Breast epithelium (tissue), 3 donors: ENCODE measurements around the gene PCYT2.

Experiments
- POLR2A ChIP-seq: fragments of 450-650 bp; IDR thresholded peaks from one replicate; pipeline ENCODE4 v1.6.1; 2016; ENCODE audit warnings: antibody characterized with exemption, mild to moderate bottlenecking, moderate library complexity
- TF ChIP-seq, protein P1 (sequence below), 3 donors: fragments of 450-650 bp; IDR thresholded peaks; one replicate each; pipeline ENCODE4 v1.5.1; 2016 to 2017; ENCODE audit warnings: antibody characterized with exemption in 3 of 3, mild to moderate bottlenecking in 3 of 3, moderate library complexity in 3 of 3

DNA sequence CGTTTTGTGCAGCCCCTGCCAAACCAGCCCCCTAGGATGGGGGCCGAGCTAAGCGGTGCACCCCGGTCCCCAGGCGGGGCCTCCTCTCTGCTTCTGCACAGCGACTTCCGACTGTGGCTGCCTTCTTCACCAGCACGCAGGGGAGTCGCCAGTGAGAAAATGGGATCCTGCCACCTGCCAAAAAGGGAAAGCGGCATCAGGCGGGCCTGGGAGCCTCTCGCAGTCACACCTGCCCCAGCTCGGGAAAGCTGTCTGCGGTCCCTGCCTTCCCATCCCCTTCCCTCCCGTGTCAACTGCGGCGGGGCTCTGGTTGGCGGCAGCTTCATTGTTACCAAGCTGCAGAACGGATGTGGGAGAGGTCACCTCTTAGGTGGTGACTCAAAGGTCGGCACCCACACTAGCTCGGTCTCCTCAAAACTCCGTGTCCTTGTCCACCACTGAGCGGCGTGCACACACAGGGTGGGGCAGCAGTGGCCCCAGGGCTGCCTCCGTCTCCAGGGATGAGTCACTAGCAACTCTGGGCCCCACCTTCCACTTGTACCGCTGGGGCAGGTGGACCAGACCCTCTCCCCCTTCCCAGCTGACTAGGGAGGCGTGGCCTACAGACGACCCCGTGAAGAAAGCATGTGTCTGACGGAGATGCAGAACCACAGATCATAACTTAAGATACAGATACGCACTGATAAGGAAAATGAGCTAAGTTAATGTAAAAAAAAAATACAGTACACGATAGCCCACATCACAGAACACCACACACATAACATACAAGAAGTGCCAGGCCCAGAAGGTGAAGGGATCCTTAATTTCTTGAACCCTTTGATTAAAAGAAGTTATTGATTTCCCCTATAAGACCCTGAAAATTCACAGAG is 1.5 kb upstream of the PCYT2 start:
- no peak for TF ChIP-seq POLR2A
- TF ChIP-seq, protein P1, sequence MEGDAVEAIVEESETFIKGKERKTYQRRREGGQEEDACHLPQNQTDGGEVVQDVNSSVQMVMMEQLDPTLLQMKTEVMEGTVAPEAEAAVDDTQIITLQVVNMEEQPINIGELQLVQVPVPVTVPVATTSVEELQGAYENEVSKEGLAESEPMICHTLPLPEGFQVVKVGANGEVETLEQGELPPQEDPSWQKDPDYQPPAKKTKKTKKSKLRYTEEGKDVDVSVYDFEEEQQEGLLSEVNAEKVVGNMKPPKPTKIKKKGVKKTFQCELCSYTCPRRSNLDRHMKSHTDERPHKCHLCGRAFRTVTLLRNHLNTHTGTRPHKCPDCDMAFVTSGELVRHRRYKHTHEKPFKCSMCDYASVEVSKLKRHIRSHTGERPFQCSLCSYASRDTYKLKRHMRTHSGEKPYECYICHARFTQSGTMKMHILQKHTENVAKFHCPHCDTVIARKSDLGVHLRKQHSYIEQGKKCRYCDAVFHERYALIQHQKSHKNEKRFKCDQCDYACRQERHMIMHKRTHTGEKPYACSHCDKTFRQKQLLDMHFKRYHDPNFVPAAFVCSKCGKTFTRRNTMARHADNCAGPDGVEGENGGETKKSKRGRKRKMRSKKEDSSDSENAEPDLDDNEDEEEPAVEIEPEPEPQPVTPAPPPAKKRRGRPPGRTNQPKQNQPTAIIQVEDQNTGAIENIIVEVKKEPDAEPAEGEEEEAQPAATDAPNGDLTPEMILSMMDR (IDR thresholded peaks at IDR 0.05) = no peak
